Nephron (organoid): ENCODE data around the gene APBB1IP.

Source experiments
- H3K27ac Mint-ChIP-seq, 3 experiments: 2 replicates each; pipeline ENCODE4 v1.8.0; 2020; ENCODE audit warnings: mixed read lengths in 3 of 3, mild to moderate bottlenecking in 2 of 3, moderate library complexity in 1 of 3
- H3K27me3 Mint-ChIP-seq: 2 replicates; pipeline ENCODE4 v1.8.0; 2021; ENCODE audit warnings: low read depth, mild to moderate bottlenecking, moderate library complexity, mixed read lengths
- H3K36me3 Mint-ChIP-seq: 2 replicates; pipeline ENCODE4 v1.8.0; 2020; ENCODE audit warnings: low read depth, mixed read lengths
- H3K4me1 Mint-ChIP-seq: 2 replicates; pipeline ENCODE4 v1.8.0; 2020; ENCODE audit warnings: mixed read lengths
- H3K4me3 Mint-ChIP-seq, 3 experiments: 2 replicates each; pipeline ENCODE4 v1.8.0; 2020; ENCODE audit warnings: mild to moderate bottlenecking in 3 of 3, mixed read lengths in 3 of 3, moderate library complexity in 2 of 3
- H3K9me3 Mint-ChIP-seq: 2 replicates; pipeline ENCODE4 v1.8.0; 2020; ENCODE audit warnings: mixed read lengths
- TF ChIP-seq, protein P1 (sequence below), 3 experiments: fragments of 200-600 bp; sonication (generic); IDR thresholded peaks; one replicate each; pipeline ENCODE4 v1.5.0; 2021; ENCODE audit warnings: antibody characterized with exemption in 3 of 3; ENCODE audit not compliant: unreplicated experiment in 3 of 3

APBB1IP gene

DNA sequence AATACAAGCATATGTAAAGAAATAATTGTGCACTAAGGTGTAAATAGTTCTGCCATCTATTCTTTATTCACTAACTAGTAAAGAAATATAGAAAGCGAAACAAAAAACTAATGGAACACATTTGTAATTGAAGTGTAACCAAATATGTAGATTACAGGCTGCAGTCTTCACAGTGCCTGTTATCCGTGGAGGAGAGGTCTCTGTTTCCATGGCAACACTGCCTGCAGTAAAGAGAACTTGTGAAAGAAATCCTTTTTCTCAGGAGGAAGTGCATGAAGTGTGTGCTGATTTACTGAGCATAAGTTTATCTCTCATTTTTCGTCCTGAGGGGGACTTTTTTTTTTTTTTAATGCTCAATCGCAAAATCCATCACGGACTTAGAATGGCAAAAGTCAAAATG lies 102.5 kb downstream of the APBB1IP start:
- TF ChIP-seq, protein P1, sequence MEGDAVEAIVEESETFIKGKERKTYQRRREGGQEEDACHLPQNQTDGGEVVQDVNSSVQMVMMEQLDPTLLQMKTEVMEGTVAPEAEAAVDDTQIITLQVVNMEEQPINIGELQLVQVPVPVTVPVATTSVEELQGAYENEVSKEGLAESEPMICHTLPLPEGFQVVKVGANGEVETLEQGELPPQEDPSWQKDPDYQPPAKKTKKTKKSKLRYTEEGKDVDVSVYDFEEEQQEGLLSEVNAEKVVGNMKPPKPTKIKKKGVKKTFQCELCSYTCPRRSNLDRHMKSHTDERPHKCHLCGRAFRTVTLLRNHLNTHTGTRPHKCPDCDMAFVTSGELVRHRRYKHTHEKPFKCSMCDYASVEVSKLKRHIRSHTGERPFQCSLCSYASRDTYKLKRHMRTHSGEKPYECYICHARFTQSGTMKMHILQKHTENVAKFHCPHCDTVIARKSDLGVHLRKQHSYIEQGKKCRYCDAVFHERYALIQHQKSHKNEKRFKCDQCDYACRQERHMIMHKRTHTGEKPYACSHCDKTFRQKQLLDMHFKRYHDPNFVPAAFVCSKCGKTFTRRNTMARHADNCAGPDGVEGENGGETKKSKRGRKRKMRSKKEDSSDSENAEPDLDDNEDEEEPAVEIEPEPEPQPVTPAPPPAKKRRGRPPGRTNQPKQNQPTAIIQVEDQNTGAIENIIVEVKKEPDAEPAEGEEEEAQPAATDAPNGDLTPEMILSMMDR (IDR thresholded peaks at IDR 0.05; ENCODE audit: unreplicated experiment in 3 of 3), result no peak
- Mint-ChIP-seq H3K27me3 (peaks cover 6% of the 10 kb centered on the region), H3K36me3 (no peaks in the 10 kb centered on the region), H3K4me3 (no peak overlapping the region), H3K9me3 (no peaks in the 10 kb centered on the region), H3K4me1 (no peaks in the 10 kb centered on the region), H3K27ac (no peak overlapping the region)

DNA sequence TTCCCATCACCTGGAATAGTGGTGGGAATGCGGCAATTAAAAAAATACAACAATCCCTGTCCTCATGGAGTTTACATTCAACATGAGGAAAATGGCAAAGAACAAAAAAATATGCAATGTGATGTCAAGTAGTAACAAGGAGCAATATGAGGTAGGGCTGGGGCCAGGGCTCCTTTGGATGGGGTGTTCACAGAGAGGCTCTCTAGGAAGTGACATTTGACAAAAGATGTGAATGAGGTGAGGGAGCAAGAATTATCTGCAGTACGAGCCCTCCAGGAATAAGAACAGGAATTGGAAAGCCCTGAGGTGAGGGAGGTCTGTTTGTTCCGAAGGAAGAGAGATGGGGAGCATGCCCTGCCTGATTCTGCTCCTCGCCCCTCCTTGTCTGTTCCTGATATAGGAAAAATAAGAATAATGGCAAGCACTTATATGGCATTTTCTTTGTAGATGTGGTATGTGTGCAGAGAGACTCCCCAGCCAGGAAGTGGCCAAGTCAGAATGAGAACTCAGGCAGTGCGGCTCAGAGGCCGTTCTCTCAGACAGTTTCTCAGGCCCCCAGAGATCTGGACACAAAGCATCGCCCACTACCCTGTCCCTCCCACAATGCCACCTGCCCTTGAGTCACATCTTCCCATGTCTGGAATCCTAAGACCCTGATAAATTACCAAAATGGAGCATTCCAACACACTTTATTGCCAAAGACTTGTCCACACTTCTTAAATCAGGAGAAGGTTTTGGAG lies 105.6 kb downstream of the APBB1IP start:
- TF ChIP-seq, protein P1 (IDR thresholded peaks at IDR 0.05; ENCODE audit: unreplicated experiment in 3 of 3), result no peak
- Mint-ChIP-seq H3K27ac (no peak overlapping the region), H3K27me3 (peaks cover 6% of the 10 kb centered on the region), H3K4me3 (no peak overlapping the region), H3K9me3 (no peaks in the 10 kb centered on the region), H3K36me3 (no peaks in the 10 kb centered on the region), H3K4me1 (no peaks in the 10 kb centered on the region)

DNA sequence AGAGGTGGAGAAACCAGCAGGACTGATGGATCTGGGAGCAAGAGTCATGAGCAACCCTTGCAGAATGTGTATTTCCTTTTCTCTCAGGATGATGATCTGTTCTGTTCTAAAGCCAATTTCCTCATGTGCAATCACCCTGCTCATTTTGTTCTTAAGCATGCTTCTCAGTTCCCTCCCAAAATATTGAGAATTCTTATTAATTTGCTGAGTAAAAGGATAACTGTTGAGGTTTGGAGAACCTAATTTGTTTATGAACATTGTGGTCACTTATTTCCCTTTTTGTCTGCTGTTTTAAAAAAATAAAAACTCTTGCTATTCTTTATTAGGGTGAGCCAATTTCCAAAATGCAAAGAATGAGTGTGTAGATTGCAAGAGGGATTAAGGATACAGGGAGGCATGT lies 106.8 kb downstream of the APBB1IP start:
- Mint-ChIP-seq H3K36me3 (no peaks in the 10 kb centered on the region), H3K4me3 (no peak overlapping the region), H3K4me1 (no peaks in the 10 kb centered on the region), H3K27me3 (peaks cover 4% of the 10 kb centered on the region), H3K27ac (no peak overlapping the region), H3K9me3 (peaks cover 5% of the 10 kb centered on the region)
- TF ChIP-seq, protein P1 (IDR thresholded peaks at IDR 0.05; ENCODE audit: unreplicated experiment in 3 of 3), result no peak

DNA sequence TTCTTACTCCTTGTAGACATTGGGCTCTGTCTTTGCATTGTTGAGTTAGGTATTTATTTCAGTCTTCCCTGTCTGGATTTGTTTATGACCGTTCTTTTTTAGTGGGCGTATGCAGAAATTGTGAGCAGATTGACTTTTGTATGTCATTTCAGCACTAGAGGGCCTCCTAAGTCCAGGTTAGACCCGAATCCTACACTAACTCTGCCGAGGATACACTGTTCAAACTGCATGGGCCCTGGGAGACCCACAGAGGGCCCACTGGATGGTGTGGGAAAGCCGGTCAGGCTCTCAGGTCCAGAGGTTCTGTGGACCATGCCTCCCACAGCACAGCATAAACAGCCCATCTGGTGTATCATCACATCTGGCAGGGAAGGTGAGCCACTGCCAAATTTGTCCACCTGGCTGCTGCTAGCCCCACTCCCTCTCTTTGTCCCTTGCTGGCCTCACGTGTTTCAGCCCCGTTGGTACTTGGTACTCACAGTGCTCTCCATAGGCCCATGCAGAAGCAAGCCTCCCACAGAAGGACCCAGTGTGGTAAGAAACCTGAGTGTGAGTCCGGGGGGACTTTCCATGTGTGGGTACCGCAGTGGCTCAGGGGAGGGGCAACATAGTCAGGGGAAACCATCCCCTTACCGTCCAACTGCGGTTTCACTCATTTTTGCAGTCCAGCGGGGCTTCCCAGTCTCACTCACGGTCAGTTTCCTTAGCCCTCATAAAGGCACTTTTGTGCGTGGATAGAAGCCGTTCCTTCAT lies 112.8 kb downstream of the APBB1IP start:
- Mint-ChIP-seq H3K9me3 (peaks cover 9% of the 10 kb centered on the region), H3K27ac (no peak overlapping the region), H3K27me3 (peaks cover 3% of the 10 kb centered on the region), H3K4me3 (no peak overlapping the region), H3K4me1 (no peaks in the 10 kb centered on the region), H3K36me3 (no peaks in the 10 kb centered on the region)
- TF ChIP-seq, protein P1 (IDR thresholded peaks at IDR 0.05; ENCODE audit: unreplicated experiment in 3 of 3), result no peak

DNA sequence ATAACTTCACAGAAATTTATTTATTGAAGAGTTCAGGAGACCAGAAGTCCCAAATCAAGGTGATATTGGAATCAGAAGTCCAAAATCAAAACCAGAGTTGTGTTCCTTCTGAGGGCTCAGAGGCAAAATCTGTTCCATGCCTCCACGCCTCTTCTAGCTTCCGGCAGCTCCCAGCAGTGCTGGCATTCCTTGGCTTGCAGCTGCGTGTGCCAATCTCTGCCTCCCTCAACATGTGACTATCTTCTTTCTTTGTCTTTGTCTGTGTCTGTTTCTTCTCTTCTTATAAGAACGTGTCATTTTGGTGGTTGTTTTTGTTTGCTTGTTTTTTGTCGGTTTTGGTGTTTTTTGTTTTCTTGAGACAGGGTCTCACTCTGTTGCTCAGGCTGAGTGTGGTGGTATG lies 116.1 kb downstream of the APBB1IP start:
- TF ChIP-seq, protein P1 (IDR thresholded peaks at IDR 0.05; ENCODE audit: unreplicated experiment in 3 of 3), result no peak

More for the DNA sequence above, 116.1 kb downstream of the APBB1IP start:
- H3K27ac Mint-ChIP-seq, result no peak overlapping the region
- no peaks in the 10 kb centered on the region for H3K36me3 Mint-ChIP-seq
- peaks cover 7% of the 10 kb centered on the region for H3K27me3 Mint-ChIP-seq
- no peaks in the 10 kb centered on the region for H3K4me1 Mint-ChIP-seq
- no peak overlapping the region for H3K4me3 Mint-ChIP-seq
- peaks cover 6% of the 10 kb centered on the region for H3K9me3 Mint-ChIP-seq
